ENCODE data around the gene PNPLA2. TPM values are rescaled to one million over a fixed set of nuclear protein-coding genes. Genes with fewer than 3 reads are reported as not detected.

PNPLA2 gene
- total and polyA plus RNA-seq, 2 of the 8 experiments (the other 6 are each of a cell fraction or from before 2014, with no cell fraction given): 30.9 to 62.1 TPM

DNA sequence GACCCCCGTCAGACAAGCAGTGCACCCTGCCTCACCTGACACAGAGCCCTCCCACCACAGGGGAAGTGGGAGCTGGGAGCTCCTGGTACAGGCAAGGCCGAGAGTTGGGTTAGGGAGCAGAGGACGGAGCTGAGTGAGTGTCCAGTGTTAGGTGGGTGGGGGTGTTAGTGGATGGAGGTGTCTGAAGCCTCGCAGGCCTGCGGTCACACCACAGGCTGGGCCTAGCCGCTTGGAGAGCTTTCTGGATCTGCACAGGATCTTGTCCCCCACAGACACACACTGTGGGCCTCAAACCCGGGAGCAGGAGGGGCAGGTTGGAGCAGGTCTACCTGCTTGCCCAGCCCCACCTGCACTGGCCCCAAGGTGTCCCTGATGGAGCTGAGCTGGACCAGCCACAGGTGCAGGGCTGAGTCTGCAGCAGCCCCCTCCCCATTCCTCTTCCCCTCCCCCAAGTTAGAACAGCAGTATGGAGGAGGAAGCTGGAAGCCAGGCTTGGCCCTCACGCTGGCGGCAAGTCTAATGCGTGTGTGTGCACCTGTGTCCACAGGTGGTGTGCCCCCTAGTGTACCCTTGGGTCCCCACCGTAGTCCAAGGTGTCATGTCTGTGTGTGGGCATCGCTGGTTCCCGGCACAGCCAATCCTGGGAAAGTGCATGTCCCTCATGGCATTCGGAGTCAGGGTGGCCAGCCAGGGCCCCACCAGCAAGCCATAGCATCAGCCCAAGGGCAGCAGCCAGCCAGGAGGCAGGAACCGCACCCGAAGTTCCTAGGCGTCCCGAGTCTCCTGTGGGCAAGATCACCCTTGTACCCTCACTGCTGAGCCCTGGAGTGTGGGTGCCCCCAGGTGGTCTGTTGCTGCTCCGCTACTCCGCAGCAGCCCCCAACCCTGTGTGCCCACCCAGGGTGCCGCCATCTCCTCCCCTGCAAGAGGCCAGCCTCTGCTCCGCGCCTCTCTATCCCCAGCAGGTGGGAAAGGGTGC lies 39.4 kb upstream of the PNPLA2 start:
- H3K23me2 ChIP-seq (ENCODE audit: low read depth, low read length): peaks cover 13% of the 10 kb centered on the region; the same call in 1 of the 2 replicates
- no peak overlapping the region for H2BK12ac ChIP-seq (ENCODE audit: low read depth, low read length)
- no peaks in the 10 kb centered on the region for H3K9me3 ChIP-seq (ENCODE audit: insufficient read depth in 2 of 2, low read depth in 1 of 2, low read length in 1 of 2)
- TF ChIP-seq SP2 (IDR thresholded peaks at IDR 0.05; ENCODE audit: low read length): no peak
- no peak for TF ChIP-seq SAP30 (IDR thresholded peaks at IDR 0.05; ENCODE audit: insufficient read depth, insufficient replicate concordance, low read length)
- TF ChIP-seq RAD21 (IDR thresholded peaks at IDR 0.05 in 1 of 2, conservative IDR thresholded peaks at IDR 0.05 in 1 of 2; ENCODE audit: low read depth in 2 of 2, low read length in 2 of 2): no peak
- TF ChIP-seq SUZ12 (IDR thresholded peaks at IDR 0.05; ENCODE audit: low read length): no peak
- TF ChIP-seq, protein P1, sequence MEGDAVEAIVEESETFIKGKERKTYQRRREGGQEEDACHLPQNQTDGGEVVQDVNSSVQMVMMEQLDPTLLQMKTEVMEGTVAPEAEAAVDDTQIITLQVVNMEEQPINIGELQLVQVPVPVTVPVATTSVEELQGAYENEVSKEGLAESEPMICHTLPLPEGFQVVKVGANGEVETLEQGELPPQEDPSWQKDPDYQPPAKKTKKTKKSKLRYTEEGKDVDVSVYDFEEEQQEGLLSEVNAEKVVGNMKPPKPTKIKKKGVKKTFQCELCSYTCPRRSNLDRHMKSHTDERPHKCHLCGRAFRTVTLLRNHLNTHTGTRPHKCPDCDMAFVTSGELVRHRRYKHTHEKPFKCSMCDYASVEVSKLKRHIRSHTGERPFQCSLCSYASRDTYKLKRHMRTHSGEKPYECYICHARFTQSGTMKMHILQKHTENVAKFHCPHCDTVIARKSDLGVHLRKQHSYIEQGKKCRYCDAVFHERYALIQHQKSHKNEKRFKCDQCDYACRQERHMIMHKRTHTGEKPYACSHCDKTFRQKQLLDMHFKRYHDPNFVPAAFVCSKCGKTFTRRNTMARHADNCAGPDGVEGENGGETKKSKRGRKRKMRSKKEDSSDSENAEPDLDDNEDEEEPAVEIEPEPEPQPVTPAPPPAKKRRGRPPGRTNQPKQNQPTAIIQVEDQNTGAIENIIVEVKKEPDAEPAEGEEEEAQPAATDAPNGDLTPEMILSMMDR (IDR thresholded peaks at IDR 0.05; ENCODE audit: control extremely low read depth in 1 of 3, insufficient read depth in 1 of 3, low read depth in 1 of 3, low read length in 3 of 3): no peak
- no peak for TF ChIP-seq POLR2AphosphoS5 (IDR thresholded peaks at IDR 0.05; ENCODE audit: low read depth, low read length)
- TF ChIP-seq POLR2A (IDR thresholded peaks at IDR 0.05; ENCODE audit: control extremely low read depth in 1 of 2, low read depth in 2 of 2, low read length in 2 of 2): no peak
- no peak overlapping the region for H2BK5ac ChIP-seq (ENCODE audit: low read depth, low read length)
- no peak overlapping the region; a peak in 1 of 4 replicates for H3K4me2 ChIP-seq (ENCODE audit: insufficient read depth in 1 of 2, low read depth in 2 of 2, low read length in 2 of 2)
- no peaks in the 10 kb centered on the region; a peak in 1 of 7 replicates for H3K27me3 ChIP-seq (replicated peaks in 1 of 4; ENCODE audit: control insufficient read depth in 3 of 4, extremely low read depth in 1 of 4, insufficient read depth in 3 of 4, low read length in 3 of 4)
- peak in 1 of 2 experiments; percentile 43 for DNase-seq (ENCODE audit: low read depth in 1 of 2, low spot score in 2 of 2)
- no peak overlapping the region for H3K27ac ChIP-seq (ENCODE audit: low read depth, low read length)
- H4K5ac ChIP-seq (ENCODE audit: insufficient read length, low read depth, low read length): no peak overlapping the region
- H4K20me1 ChIP-seq (replicated peaks in 1 of 2; ENCODE audit: control insufficient read depth in 1 of 2, insufficient read depth in 2 of 2, low read length in 2 of 2): peaks cover 7 to 23% of the 10 kb centered on the region in 2 experiments
- H2BK20ac ChIP-seq (ENCODE audit: low read length): no peak overlapping the region
- H4K91ac ChIP-seq (replicated peaks; ENCODE audit: insufficient read length, low read length): no peak overlapping the region
- no peak for FAIRE-seq
- H3K23ac ChIP-seq (ENCODE audit: insufficient read length): no peak overlapping the region
- no peak overlapping the region for H2BK15ac ChIP-seq (ENCODE audit: low read length)
- POLR2A ChIA-PET (ENCODE audit: partially characterized antibody): interaction anchor here (0.7 to 35.3 kb wide), 7 partner anchors 11 to 40 kb away, joined by 3 to 636 read pairs (median 11); partner anchors contain the start of genes CEND1, PIDD1, PNPLA2 and RPLP2
- WGBS, 2 experiments (ENCODE audit: extremely low coverage in 1 of 2, insufficient coverage in 1 of 2, insufficient read length in 1 of 2, insufficient replicate concordance in 2 of 2, low coverage in 1 of 2, low lambda C conversion rate in 2 of 2, missing lambda C conversion rate in 1 of 2): 93% methylated on average over 19 of the region's 23 CpGs; no CpG with 5 or more reads in 1 of the 2 experiments
- H3K4ac ChIP-seq (replicated peaks; ENCODE audit: insufficient read length, low read depth, low read length): no peak overlapping the region
- peaks cover 7 to 26% of the 10 kb centered on the region in 2 experiments; a peak in 3 of 4 replicates for H3K79me2 ChIP-seq (ENCODE audit: control insufficient read depth in 1 of 2, insufficient read depth in 2 of 2, low read length in 2 of 2)
- H3K9ac ChIP-seq (replicated peaks in 1 of 4; ENCODE audit: extremely low read depth in 1 of 4, low read depth in 3 of 4, low read length in 3 of 4): no peak overlapping the region
- H3K79me1 ChIP-seq (ENCODE audit: low read depth, low read length): 0 out of 2 replicates have a peak, but pooled peaks cover 3% of the 10 kb centered on the region
- no peak overlapping the region for H3K4me3 ChIP-seq (ENCODE audit: extremely low read depth in 1 of 4, insufficient read depth in 2 of 4, low read depth in 3 of 4, low read length in 4 of 4)
- no peak overlapping the region for H3K18ac ChIP-seq (ENCODE audit: extremely low read depth, low read length)
- H2AK5ac ChIP-seq (ENCODE audit: low read depth, low read length): no peak overlapping the region
- H3K36me3 ChIP-seq (ENCODE audit: control insufficient read depth in 2 of 4, insufficient read depth in 4 of 4, low read length in 3 of 4): peaks cover 0 to 3% (median under 1%) of the 10 kb centered on the region in 4 experiments; a peak in 2 of 8 replicates
- no peak overlapping the region for H3K14ac ChIP-seq (ENCODE audit: insufficient read length)
- H3K4me1 ChIP-seq (replicated peaks in 1 of 4; ENCODE audit: control insufficient read depth in 3 of 4, insufficient read depth in 4 of 4, low read length in 3 of 4): peaks cover 3 to 29% (median 19%) of the 10 kb centered on the region in 4 experiments
- H2BK120ac ChIP-seq (replicated peaks; ENCODE audit: low read depth, low read length): no peak overlapping the region
- CTCF ChIA-PET (ENCODE audit: partially characterized antibody): interaction anchor here (0.7 to 1.9 kb wide), 5 partner anchors 10 to 55 kb away, joined by 3 to 6 read pairs (median 3); no protein-coding TSS in a partner anchor
- H3K56ac ChIP-seq (replicated peaks; ENCODE audit: insufficient read length, low read depth, low read length): no peak overlapping the region
- H2AFZ ChIP-seq (ENCODE audit: low read length): no peak overlapping the region
- H4K8ac ChIP-seq (ENCODE audit: extremely low read depth, insufficient read depth, low read length): peak overlapping the region; percentile 35; the same call in 1 of the 2 replicates

Data from H1 (cell line).